ENCODE results near the gene TOR1A.
A peak's percentile ranks its signal among the peaks of the same experiment; 100 is the strongest.

Gene TOR1A

DNA sequence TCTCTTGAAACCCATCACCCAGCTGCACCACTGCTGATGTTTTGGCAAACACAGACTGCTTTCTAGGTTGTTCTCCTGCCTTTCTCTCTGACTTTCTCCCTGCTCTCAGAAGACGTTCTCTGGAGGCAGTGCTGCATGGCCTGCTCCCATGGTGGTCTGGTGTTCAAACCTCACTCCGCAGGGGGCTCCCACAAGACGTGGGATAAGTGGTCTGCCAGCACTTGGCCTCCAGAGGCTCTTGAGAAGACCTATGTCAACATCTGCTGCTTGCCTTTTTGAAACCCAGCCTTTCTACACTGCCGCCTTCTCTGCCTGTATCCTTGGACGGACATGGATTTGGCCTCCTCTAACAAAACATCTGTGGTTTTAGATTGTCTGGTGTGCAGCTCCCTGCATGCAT is 27.9 kb upstream of the TOR1A start:
- no peak for DNase-seq

- DNase-seq, result no peak
Measured at GRCh38 chr9:129850821-129851550, 27.1 kb upstream of the TOR1A start.

DNA sequence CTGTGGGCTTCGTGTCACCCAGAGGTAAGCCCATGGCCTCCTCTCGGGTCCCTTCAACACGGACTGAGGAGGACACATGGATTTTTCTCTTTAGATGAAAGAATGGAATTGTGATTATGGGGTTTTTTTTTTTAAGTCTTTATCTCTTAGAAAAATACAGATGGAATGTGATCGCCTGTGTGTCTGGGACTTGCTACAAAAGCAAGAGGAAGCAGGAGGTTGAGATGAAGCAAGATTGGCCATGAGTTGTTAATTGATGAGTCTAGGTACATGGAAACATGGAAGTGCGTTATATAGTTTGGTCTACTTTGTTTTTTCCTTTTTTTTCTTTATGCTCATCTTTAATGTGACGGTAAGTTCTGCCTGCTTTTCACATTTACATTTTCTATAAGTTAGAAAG is 26.0 kb upstream of the TOR1A start:
- DNase-seq, result no peak

- no peak for DNase-seq
Measured at GRCh38 chr9:129848712-129849441, 24.9 kb upstream of the TOR1A start.

DNA sequence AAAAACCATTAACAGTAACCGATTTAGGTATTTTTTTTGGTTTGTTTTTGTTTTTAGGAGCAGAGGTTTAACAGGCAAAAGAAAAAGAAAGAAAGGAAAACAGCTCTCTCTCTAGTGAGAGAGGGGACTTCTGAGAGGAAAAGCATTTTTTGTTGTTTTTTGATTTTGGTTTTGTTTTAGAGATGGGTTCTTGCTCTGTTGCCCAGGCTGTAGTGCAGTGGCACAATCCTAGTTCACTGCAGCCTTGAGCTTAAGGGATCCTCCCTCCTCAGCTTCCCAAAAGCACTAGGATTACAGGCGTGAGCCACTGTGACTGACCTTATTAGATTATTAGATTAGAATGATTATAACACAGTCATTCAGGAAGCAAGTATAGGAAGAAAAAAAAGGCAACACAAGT is 21.4 kb upstream of the TOR1A start:
- no peak for DNase-seq

DNA sequence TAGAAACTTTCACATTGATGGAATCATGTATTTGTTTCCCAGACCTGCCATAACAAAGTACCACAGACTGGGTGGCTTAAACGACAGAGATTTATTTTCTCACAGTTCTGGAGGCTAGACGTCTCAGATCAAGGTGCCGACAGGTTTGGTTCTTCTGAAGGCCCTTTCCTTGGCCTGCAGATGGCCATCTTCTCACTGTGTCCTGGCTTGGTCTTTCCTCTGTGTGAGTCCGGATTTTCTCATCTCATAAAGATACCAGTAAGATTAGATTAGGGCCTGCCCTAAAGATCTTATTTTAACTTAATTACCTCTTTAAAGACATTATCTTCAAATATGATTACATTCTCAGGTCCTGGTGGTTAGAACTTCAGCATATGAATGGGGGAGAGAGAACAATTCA is 17.1 kb upstream of the TOR1A start:
- DNase-seq, result no peak

DNA sequence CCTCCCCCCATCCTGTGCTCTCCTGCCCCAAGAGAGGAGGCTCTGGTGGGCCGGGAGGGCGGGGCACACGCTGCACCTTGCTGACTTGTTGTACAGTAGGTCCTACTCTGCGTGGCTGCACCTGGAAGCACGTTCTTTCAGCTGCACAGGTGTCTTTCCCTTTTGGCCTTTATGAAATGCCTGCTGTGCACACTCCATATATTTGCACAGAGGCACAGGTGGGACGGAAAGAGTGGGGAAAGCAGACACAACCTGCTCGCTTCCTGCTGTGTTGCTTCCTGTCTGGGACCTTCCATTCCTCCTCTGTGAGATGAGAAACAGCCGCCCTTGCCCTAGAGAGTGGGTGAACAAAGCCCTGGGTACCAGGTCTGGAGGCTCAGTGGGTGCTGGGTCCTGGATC is 16.1 kb upstream of the TOR1A start:
- no peak for DNase-seq

- DNase-seq, result no peak
Measured at GRCh38 chr9:129839324-129840023, 15.5 kb upstream of the TOR1A start.

DNA sequence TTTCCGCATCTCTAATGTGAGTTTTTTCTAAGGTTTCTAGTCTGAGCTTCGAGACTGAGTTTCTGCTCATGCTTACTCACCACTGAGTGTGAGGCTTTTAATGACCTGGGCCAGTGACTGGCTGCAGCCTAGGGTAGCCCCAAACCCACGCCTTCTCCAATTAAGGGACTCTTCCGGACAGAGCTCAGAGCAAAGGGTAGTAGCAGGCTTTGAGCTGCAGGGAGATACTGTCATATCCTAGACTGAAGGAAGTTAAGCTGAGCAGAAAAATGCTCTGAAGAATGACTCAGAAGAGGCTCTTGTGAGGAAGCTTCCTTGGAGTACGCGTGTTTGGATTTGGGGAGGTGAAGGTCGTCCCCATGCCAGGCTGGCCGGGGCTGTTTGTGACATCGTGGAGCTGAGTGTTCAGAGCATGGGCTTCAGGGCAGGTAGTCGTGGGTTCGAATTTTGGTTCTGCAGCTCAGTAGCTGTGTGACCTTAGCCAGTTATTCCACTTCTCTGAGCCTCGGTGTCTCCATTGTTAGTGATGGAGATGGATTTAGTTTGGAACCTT is 14.8 kb upstream of the TOR1A start:
- DNase-seq, result peak; percentile 16

GRCh38 chr9:129836311-129837007 is 12.5 kb upstream of the TOR1A start:
- no peak for DNase-seq

- no peak for DNase-seq
Measured at GRCh38 chr9:129835860-129836223, 11.9 kb upstream of the TOR1A start.

DNA sequence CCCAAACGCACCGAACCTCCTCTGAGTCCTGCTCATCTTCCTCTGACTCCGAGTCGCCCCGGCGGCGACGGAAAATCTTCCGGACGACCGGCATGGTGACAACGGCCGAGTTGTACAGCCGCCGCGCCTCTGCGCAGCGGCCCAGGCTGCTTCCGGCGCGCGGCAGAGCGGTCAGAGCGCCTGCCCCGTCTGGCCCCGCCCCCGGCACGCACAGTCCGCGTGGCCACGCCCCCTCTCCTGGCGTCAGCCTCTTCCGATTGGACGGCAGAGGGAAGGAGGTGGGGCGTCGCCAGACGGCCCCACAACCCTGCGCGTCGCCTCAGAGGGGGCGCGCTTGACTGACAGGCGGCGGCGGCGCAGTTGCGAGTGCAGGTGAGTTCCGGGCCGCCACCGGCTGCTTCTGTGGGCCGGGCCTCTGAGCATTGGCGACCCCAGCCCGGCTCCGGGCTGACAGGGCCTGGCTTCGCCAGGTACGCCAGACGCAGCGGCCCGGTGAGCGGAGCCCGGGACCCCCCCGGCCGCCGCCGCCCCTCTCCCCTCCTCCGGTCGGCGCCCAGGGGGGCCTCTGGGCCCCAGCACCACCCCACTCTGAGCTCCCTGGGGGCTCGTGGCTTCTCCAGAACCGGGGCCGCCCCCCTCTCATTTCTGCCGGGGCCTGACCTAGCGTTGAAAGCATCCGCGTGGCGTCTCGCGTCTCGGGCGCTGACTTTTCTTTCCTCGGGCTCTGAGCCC is 11.4 kb upstream of the TOR1A start, which contains the start of the genes C9orf78 and USP20:
Gene C9orf78, minus strand, starts transcription at position 148 of the 732 bp plus-strand sequence. Its CDS starts 54 bp downstream, at position 94.
Gene USP20, plus strand, starts transcription at position 331 of the 732 bp plus-strand sequence. CDS start 17,098 bp downstream, outside the sequence.
- DNase-seq, result peak; percentile 87

- DNase-seq, result no peak
Measured at GRCh38 chr9:129834489-129835127, 10.7 kb upstream of the TOR1A start.

- no peak for DNase-seq
Measured at GRCh38 chr9:129832982-129833381, 9.0 kb upstream of the TOR1A start.

DNA sequence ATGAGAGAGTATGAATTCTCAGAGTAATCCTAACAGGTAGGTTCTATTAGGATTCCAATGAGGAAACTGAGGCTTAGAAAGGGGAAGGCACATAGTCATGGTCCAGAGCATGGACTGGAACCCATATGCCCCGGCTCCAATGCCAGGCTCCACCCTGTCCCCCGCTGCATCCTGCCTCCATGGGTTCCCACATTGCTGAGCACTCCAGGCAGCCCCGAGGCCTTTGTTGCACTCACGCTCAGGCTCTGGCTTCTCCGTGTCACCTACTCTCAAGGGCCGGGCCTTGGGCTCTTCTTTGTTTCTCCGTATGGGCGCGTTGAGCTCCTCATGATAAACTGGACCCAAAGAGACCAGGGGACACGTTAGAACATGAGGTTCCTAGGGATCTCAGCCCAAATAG is 5.0 kb upstream of the TOR1A start:
- no peak for DNase-seq

- no peak for DNase-seq
Measured at GRCh38 chr9:129828051-129828450, 4.1 kb upstream of the TOR1A start.

GRCh38 chr9:129826759-129827158 is 2.8 kb upstream of the TOR1A start:
- no peak for DNase-seq

DNA sequence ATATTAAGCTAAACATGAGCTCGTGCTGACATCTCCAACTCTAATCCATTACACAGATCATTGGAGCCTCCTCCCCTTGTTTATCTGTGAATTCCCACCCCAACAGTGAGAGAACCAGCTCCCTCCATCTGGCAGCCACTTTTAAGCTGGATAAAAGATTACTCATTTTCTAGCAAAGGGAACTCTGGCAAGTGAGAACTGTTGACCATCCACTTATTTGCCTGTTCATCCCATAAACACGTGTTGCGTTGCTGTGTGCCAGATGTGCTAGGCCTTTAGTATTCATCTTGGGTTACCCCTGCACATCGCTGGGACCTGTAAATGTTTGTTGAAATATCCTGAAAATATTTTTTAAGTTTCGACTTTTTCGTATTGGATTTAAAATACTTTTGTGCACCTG is 2.4 kb upstream of the TOR1A start:
- no peak for DNase-seq

- DNase-seq, result no peak
Measured at GRCh38 chr9:129823542-129823934, 398 bp downstream of the TOR1A start.

GRCh38 chr9:129822898-129823541 is 916 bp downstream of the TOR1A start:
- DNase-seq, result peak; percentile 24
